BLaER1 treated with 17β-estradiol and CSF1 and Interleukin-3, amounts not matched to agents 10 nM and 100 nM (cell line): Measurements from ENCODE around the gene GRIN2C.
"Not testable (repeated sequence)": the region's sequence is repeated elsewhere in the genome, so short reads cannot be mapped to it uniquely, and the experiment has no call there.

Experiments
- H3K27ac ChIP-seq, 11 experiments: shearing (Covaris generic); formaldehyde crosslinking; 2 replicates each; pipeline ENCODE4 v1.8.1; 2022
- H3K27me3 ChIP-seq, 11 experiments: shearing (Covaris generic); formaldehyde crosslinking; 2 replicates each; pipeline ENCODE4 v1.8.1; 2022
- H3K36me3 ChIP-seq, 11 experiments: shearing (Covaris generic); formaldehyde crosslinking; 2 replicates each; pipeline ENCODE4 v1.8.1; 2022
- H3K4me1 ChIP-seq, 10 experiments: shearing (Covaris generic); formaldehyde crosslinking; 2 replicates each; pipeline ENCODE4 v1.8.1; 2022
- H3K4me2 ChIP-seq, 11 experiments: shearing (Covaris generic); formaldehyde crosslinking; 2 replicates each; pipeline ENCODE4 v1.8.1; 2022
- H3K4me3 ChIP-seq, 10 experiments: shearing (Covaris generic); formaldehyde crosslinking; 2 replicates each; pipeline ENCODE4 v1.8.1; 2022
- H3K9ac ChIP-seq, 11 experiments: shearing (Covaris generic); formaldehyde crosslinking; 2 replicates each; pipeline ENCODE4 v1.8.1; 2022
- H3K9me3 ChIP-seq, 11 experiments: shearing (Covaris generic); formaldehyde crosslinking; replicated peaks in 1 of 11; 2 replicates each; pipeline ENCODE4 v1.8.1; 2022
- H4K20me1 ChIP-seq, 11 experiments: shearing (Covaris generic); formaldehyde crosslinking; 2 replicates each; pipeline ENCODE4 v1.8.1; 2022
- Cebpa-rat ChIP-seq, 11 experiments: shearing (Covaris generic); IDR thresholded peaks; 2 replicates each; pipeline ENCODE4 v1.8.1; 2022

Gene GRIN2C

DNA sequence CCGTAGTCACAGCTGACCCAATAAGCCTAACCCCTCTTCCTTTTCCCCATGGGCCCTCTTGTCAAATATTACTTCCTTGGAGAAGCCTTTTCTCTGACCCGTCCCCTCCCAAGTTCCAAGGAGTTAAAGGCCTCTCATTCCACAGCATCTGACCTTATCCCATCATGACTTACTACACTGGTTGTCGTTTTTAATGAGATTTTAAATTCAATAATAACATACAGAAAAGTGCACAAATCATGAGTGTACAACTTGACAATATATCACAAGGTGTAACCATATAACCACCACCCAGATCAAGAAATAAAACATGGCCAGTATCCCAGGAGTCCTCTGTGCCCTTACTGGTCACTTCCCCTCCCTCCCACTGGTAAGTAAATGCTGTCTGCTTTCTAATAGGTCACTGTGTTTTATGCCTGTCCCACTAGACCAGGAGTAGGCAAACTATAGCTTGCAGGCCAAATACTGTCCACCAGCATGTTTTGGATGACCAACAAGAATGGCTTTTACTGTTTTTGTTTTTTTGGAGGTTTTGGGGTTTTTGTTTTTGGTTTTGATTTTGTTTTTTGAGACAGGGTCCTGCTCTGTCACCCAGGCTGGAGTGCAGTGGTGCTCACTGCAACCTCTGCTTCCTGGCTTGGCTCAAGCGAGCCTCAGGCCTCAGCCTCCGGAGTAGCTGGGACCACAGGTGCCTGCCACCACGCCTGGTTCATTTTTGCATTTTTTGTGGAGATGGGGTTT lies 14.4 kb upstream of the GRIN2C start:
- peaks cover 0 to 11% (median 0%) of the 10 kb centered on the region in 11 experiments; a peak in 3 of 22 replicates for H4K20me1 ChIP-seq
- H3K4me3 ChIP-seq = peak overlapping the region; percentile 64 to 81 (median 74)
- peak overlapping the region; percentile 83 to 95 (median 90) for H3K27ac ChIP-seq
- H3K27me3 ChIP-seq = no peaks in the 10 kb centered on the region
- no peaks in the 10 kb centered on the region for H3K36me3 ChIP-seq
- no peak for TF ChIP-seq Cebpa-rat (IDR thresholded peaks at IDR 0.05)
- peak overlapping the region; percentile 82 to 92 (median 88) for H3K9ac ChIP-seq
- peak overlapping the region; percentile 79 to 93 (median 85) for H3K4me2 ChIP-seq
- no peaks in the 10 kb centered on the region for H3K9me3 ChIP-seq
- H3K4me1 ChIP-seq = peaks cover 33 to 42% (median 37%) of the 10 kb centered on the region in 10 experiments

DNA sequence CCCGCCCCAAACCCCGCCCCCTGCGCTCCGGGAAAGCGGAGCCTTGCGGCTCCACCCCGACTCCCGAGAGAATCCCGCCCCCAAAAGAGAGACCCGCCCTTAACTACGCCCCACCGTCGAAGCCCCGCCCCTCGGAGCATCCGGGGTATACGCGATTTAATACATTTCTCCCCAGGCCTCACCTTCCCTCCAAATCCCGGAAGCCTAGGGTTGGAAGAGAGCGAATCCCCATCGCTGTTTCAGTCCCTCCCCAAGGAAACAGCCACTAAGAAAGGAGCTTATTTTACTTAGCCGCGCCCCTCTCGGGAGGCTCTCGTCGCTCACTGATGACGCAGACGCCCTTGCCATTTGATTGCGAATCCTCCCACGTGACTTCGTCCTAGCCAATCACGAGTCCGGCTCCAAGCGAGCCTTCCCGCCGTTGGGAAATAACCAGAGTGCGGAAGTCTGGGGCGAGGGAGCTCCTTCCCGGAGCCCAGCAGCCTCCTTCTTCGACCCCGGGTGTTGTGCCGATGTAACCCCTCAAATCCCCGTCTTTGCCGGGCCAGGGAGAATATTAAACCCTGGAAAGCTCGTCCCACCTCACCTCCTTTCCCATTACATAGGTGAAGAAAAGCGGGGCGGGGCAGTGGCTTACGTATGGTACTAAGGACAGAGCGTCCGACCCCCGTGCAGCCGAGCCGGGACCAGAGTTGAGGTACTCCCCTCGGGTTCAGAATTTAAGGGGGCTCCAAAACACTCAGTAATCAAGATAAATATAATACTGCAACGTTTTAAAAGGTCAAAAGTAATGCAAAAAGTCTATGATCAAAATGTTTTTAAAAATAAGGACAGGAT lies 13.6 kb upstream of the GRIN2C start:
- peak overlapping the region; percentile 85 to 99 (median 90) for H3K4me2 ChIP-seq
- no peaks in the 10 kb centered on the region for H3K9me3 ChIP-seq
- H3K4me1 ChIP-seq = peaks cover 30 to 40% (median 35%) of the 10 kb centered on the region in 10 experiments
- H3K9ac ChIP-seq = peak overlapping the region; percentile 82 to 92 (median 88)
- H3K36me3 ChIP-seq = no peaks in the 10 kb centered on the region
- no peaks in the 10 kb centered on the region for H3K27me3 ChIP-seq
- peaks cover 0 to 14% (median 0%) of the 10 kb centered on the region in 11 experiments; a peak in 3 of 22 replicates for H4K20me1 ChIP-seq
- peak in 3 of 11 experiments; percentile 27 to 61 (median 33); a peak in 5 of 22 replicates for TF ChIP-seq Cebpa-rat (IDR thresholded peaks at IDR 0.05)
- peak overlapping the region; percentile 66 to 82 (median 74) for H3K4me3 ChIP-seq
- H3K27ac ChIP-seq = peak overlapping the region; percentile 83 to 95 (median 90)

DNA sequence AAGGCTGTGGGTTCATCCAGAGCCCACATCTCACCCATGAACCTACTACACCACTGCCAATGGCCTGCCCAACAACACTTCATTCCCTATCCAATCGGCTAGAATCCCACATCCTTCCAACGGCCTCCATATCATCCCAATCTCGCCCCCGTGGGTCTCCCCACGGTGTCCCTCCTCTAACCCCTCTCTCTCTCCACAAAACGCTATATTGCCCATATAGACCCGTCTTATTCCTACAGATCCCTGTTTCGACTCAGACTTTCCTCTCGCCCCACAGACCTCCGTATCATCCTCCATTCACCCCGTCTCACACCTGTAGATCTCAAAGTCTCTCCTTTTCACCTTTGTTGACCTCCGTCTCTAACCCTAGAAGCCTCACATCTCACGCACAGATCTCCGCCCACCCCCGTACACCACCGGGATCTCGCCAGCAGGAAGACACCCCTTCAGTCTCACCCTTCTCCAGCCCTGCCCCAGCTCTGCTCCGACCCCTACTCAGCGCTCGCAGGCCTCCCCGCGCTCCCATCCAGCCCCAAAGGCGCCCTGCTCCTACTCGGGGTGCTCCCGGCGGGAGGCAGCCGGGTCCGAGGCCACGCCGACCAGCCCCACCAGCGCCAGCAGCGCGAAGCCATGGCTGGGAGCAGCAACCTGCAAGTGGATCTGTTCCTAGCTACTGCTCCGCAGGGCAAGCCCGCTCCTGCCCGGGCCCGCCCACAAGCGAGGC lies 12.8 kb upstream of the GRIN2C start, which contains the start of gene FDXR:
FDXR (minus strand) TSS at position 682 of the 724 bp plus-strand sequence; CDS start at position 632, 50 bp downstream.
- Histone ChIP-seq H3K9me3 (no peaks in the 10 kb centered on the region), H3K4me1 (peaks cover 23 to 32% (median 28%) of the 10 kb centered on the region in 10 experiments), H3K27ac (peak within 1 kb of the TSS; percentile 83 to 95 (median 90)), H4K20me1 (peaks cover 0 to 14% (median 0%) of the 10 kb centered on the region in 11 experiments; a peak in 3 of 22 replicates), H3K36me3 (no peaks in the 10 kb centered on the region), H3K4me3 (peak within 1 kb of the TSS; percentile 66 to 82 (median 74)), H3K4me2 (peak within 1 kb of the TSS; percentile 85 to 99 (median 93)), H3K9ac (peak within 1 kb of the TSS; percentile 82 to 92 (median 88)), H3K27me3 (no peaks in the 10 kb centered on the region)
- no peak for TF ChIP-seq Cebpa-rat (IDR thresholded peaks at IDR 0.05)

GRCh38 chr17:74871356-74872076 lies 11.8 kb upstream of the GRIN2C start:
- H3K36me3 ChIP-seq = no peaks in the 10 kb centered on the region
- H3K4me2 ChIP-seq = peak overlapping the region; percentile 82 to 99 (median 93)
- peaks cover 0 to 15% (median 0%) of the 10 kb centered on the region in 11 experiments; a peak in 5 of 22 replicates for H4K20me1 ChIP-seq
- H3K27me3 ChIP-seq = no peaks in the 10 kb centered on the region
- peak overlapping the region in 6 of 11 experiments; percentile 77 to 84 (median 82); a peak in 6 of 22 replicates for H3K9ac ChIP-seq
- no peak overlapping the region for H3K27ac ChIP-seq
- H3K4me1 ChIP-seq = peaks cover 20 to 30% (median 27%) of the 10 kb centered on the region in 10 experiments
- no peaks in the 10 kb centered on the region for H3K9me3 ChIP-seq
- no peak for TF ChIP-seq Cebpa-rat (IDR thresholded peaks at IDR 0.05)
- H3K4me3 ChIP-seq = peak overlapping the region in 9 of 10 experiments; percentile 62 to 82 (median 69); a peak in 15 of 20 replicates

- Histone ChIP-seq H3K4me3 (no peak overlapping the region), H4K20me1 (peaks cover 0 to 20% (median 0%) of the 10 kb centered on the region in 11 experiments; a peak in 6 of 22 replicates), H3K9ac (no peak overlapping the region), H3K4me2 (no peak overlapping the region; a peak in 1 of 22 replicates), H3K36me3 (no peaks in the 10 kb centered on the region), H3K27me3 (no peaks in the 10 kb centered on the region), H3K27ac (no peak overlapping the region), H3K4me1 (peaks cover 23 to 40% (median 37%) of the 10 kb centered on the region in 10 experiments), H3K9me3 (no peaks in the 10 kb centered on the region)
- no peak for TF ChIP-seq Cebpa-rat (IDR thresholded peaks at IDR 0.05)
Measured at GRCh38 chr17:74870512-74870911, 10.8 kb upstream of the GRIN2C start.

DNA sequence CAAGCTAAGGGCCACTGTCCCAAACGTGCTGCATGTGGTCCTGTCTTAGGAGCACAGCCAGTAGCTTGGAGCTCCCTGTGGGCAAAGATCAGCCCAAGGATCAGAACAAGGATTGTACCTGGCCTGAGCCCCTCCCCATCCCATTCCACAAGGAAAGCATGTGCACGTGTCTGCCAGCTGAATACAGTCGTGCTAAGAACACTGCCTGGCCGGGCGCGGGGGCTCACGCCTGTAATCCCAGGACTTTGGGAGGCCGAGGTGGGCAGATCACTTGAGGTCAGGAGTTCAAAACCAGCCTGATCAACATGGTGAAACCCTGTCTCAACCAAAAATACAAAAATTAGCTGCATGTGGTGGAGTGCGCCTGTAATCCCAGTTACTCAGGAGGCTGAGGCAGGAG lies 10.3 kb upstream of the GRIN2C start:
- not testable (repeated sequence) for H3K27ac ChIP-seq, H3K4me3 ChIP-seq, H3K9ac ChIP-seq, H3K36me3 ChIP-seq, H3K9me3 ChIP-seq, H3K4me2 ChIP-seq, H3K27me3 ChIP-seq
- peaks cover 0 to 21% (median 0%) of the 10 kb centered on the region in 11 experiments; a peak in 7 of 22 replicates for H4K20me1 ChIP-seq
- H3K4me1 ChIP-seq = peaks cover 23 to 45% (median 41%) of the 10 kb centered on the region in 10 experiments

- Histone ChIP-seq H4K20me1 (peaks cover 0 to 29% (median 2%) of the 10 kb centered on the region in 11 experiments; a peak in 10 of 22 replicates), H3K4me2 (no peak overlapping the region), H3K27me3 (no peaks in the 10 kb centered on the region), H3K9ac (peak overlapping the region in 3 of 11 experiments; percentile 3 to 15 (median 6); a peak in 2 of 22 replicates), H3K27ac (no peak overlapping the region), H3K36me3 (peaks cover 0 to 3% (median 0%) of the 10 kb centered on the region in 11 experiments; a peak in 4 of 22 replicates), H3K9me3 (no peaks in the 10 kb centered on the region), H3K4me1 (peaks cover 18 to 40% (median 37%) of the 10 kb centered on the region in 10 experiments), H3K4me3 (no peak overlapping the region)
- no peak for TF ChIP-seq Cebpa-rat (IDR thresholded peaks at IDR 0.05)
Measured at GRCh38 chr17:74868908-74869255, 9.2 kb upstream of the GRIN2C start.
